Cardiac fibroblast (primary cell): ENCODE data around the gene BAK1.

Experiments
- DNase-seq, 2 donors: peaks; one replicate each; pipeline versions ENCODE4 v3.0.0 to v3.0.0-alpha.2; 2010; ENCODE audit warnings: low read depth in 2 of 2
- H3K4me3 ChIP-seq, 2 donors: replicated peaks in 1 of 2; 1 replicate in 1 of 2; 2 replicates in 1 of 2; pipeline ENCODE4 v1.5.1; 2011; ENCODE audit warnings: low read depth in 2 of 2, low read length in 2 of 2, mild to moderate bottlenecking in 2 of 2, moderate library complexity in 1 of 2
- CTCF ChIP-seq: IDR thresholded peaks from one replicate; pipeline ENCODE4 v1.5.1; 2011; ENCODE audit warnings: low read depth, mild to moderate bottlenecking, low read length, inconsistent platforms

BAK1 gene

DNA sequence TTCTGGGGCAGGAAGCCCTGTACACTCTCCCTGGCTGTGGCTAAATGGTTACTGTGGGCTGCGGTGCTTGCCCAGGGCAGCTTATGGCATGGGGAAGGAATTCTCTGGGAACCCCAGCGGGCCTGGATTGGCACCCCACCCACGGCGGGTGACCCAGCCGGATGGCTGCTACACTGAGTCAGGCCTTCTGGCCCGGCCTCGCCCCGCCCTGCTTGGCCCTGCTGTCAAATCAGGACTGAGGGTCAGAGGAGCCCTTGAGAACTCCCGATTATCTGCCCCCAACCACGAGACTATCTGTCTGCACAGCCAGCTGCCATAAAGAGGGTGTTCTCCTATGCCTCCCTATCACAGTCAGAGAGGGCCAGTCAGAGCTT, 33.7 kb upstream of the BAK1 start:
- H3K4me3 ChIP-seq, result no peak overlapping the region
- TF ChIP-seq CTCF, result no peak
- DNase-seq, result peak; percentile 68 to 77

DNA sequence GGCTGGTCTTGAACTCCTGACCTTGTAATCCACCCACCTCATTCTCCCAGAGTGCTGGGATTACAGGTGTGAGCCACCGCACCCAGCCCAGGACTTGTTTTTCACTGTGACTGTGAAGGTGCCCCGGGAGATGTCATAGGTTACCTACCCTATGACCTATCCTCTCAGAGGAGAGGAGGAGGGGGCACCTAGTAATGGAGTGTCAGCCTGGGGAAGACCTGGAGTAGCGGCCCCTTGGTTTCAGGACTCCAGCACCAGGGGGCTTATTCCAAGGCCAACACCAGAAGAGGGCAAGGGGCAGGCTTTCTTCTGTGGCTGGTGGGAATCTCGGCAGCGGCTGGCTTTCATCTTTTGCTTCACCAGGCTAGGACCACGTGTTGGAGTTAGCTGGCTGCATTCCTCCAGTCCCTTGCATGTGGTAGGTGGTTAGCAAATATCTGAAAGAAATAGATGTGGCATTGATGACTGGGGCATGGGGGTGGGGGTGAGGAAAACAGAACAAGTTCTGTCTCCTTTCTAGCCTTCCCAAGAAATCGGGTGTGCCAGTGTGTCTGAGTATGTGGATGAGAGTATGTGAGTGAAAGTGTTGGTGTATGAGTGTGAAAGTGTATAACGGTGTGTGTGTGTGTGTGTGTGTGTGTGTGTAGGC, 33.2 kb upstream of the BAK1 start:
- no peak overlapping the region for H3K4me3 ChIP-seq
- no peak for TF ChIP-seq CTCF
- peak; percentile 58 to 59 for DNase-seq

- peak in 1 of 2 donors; percentile 48 for DNase-seq
- no peak overlapping the region for H3K4me3 ChIP-seq
- TF ChIP-seq CTCF, result no peak
Measured at GRCh38 chr6:33610779-33611732, 31.0 kb upstream of the BAK1 start.

DNA sequence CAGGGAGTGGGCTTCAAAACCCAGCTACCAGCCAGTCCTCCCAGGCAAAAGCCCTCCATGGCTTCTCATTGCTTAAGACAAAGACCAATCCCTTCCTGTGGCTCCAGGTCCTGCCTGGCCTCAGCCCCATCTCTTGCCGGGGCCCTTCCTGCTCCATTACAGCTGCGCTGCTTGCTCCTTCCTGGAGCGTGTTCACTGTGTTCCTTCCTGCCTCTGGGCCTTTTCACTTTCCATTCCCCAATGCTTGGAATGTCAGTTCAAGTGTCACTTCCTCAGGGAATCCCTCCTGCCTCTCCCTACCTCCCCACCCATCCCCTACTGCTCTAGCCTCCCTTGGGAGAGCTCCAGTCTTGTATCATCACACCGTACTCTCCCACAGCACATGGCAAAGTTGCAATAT, 30.0 kb upstream of the BAK1 start:
- H3K4me3 ChIP-seq, result no peak overlapping the region
- DNase-seq, result peak; percentile 45 to 70
- TF ChIP-seq CTCF, result no peak

- DNase-seq, result peak; percentile 71 to 79
- no peak for TF ChIP-seq CTCF
- no peak overlapping the region for H3K4me3 ChIP-seq
Measured at GRCh38 chr6:33609528-33609927, 29.5 kb upstream of the BAK1 start.

DNA sequence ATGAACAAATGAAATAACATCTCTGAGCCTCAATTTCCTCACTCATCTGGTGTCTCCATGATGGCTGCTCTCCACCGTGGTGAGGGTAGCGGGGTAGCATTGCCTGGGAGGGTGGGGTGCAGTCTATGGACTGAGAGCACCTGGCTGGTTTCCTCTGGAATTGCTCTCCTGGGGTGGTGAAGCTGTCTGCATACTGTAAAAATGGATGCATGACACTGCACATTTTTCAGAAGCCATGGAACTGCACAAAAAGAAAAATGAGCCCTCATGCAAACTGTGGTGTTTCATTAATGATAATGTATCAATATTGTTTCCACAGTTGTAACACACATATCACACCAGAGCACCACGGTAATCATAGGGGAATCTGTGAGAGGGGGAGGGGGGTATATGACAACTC, 28.9 kb upstream of the BAK1 start:
- no peak overlapping the region for H3K4me3 ChIP-seq
- TF ChIP-seq CTCF, result no peak
- no peak for DNase-seq
